Activated T-cell treated with anti-CD3 and anti-CD28 coated beads, Interleukin-2, amount 50 U/mL, for 4 hours (primary cell): ENCODE results near the gene ASTN1. TPM values are rescaled to one million over a fixed set of nuclear protein-coding genes. Genes with fewer than 3 reads are reported as not detected.

Experiments used
- ATAC-seq, 2 donors: fragments of 200-7000 bp; cut with Tn5 transposase; one replicate each; pipeline ENCODE4 v1.10.0; 2021
- DNase-seq: peaks from one replicate; pipeline ENCODE4 v3.0.0-alpha.2; 2020
- H3K27me3 Mint-ChIP-seq: one replicate; pipeline ENCODE4 v1.8.0; 2021; ENCODE audit warnings: low read depth, mixed read lengths
- H3K36me3 Mint-ChIP-seq: one replicate; pipeline ENCODE4 v1.8.0; 2022; ENCODE audit warnings: mixed read lengths; ENCODE audit not compliant: insufficient read depth
- H3K4me1 Mint-ChIP-seq: one replicate; pipeline ENCODE4 v1.8.0; 2021; ENCODE audit warnings: low read depth, mixed read lengths
- H3K4me3 Mint-ChIP-seq: one replicate; pipeline ENCODE4 v1.8.0; 2021; ENCODE audit warnings: mild to moderate bottlenecking, moderate library complexity, mixed read lengths
- H3K9me3 Mint-ChIP-seq: one replicate; pipeline ENCODE4 v1.8.0; 2021; ENCODE audit warnings: mixed read lengths
- total RNA-seq, 3 donors: library from RNA; stranded (reverse); gene quantifications; one replicate each; pipeline ENCODE4 v1.2.1, GENCODE V29; 2021

Gene ASTN1
- total RNA-seq, 3 donors from 2014 or later, result not detected

- Mint-ChIP-seq H3K4me1 (no peaks in the 10 kb centered on the region), H3K27me3 (peaks cover 11% of the 10 kb centered on the region), H3K36me3 (no peaks in the 10 kb centered on the region), H3K9me3 (peaks cover 4% of the 10 kb centered on the region), H3K4me3 (no peak overlapping the region)
- DNase-seq (no peak), ATAC-seq (no peak)
Measured at GRCh38 chr1:177174921-177175634, 10.6 kb upstream of the ASTN1 start.

DNA sequence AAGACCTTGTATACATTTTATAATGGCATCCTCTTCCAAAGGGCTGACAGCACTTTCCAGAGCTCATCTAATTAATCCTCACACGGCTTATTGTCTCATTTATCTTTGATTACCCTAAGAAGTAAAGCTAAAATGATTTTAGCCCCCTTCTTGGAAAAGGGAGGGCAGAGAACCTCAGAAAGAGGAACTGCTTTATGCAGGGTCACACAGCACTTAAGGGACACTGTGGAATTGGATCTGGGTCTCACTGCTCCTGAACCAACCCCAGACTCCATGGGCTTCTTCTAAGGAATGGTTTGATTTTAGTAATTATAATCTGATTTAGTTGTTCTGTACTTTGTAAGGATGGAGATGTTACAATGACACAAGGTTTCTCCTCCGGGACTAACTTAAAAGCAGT lies 9.5 kb upstream of the ASTN1 start:
- Mint-ChIP-seq H3K9me3 (peaks cover 4% of the 10 kb centered on the region), H3K36me3 (no peaks in the 10 kb centered on the region), H3K4me3 (no peak overlapping the region), H3K4me1 (no peaks in the 10 kb centered on the region), H3K27me3 (peaks cover 11% of the 10 kb centered on the region)
- DNase-seq (no peak), ATAC-seq (no peak)

DNA sequence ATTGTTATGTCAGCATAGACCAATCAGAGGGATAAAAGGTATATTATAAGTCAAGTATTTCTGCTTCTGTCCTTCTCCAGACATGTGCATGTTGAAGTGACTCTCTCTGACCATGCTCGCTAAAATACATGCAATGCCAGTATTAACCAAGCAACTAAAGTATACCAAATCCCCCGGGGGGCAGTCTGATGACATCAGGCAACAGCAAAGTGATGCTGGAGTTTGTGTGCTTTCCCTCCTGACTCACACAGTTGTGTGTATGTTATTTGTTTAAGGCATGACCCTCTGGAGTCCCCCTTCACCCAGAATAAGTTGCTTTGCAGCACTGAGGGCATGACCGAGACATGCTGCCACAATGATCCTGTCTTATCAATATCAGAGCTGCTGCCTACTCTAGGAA lies 8.4 kb upstream of the ASTN1 start:
- Mint-ChIP-seq H3K4me3 (no peak overlapping the region), H3K4me1 (no peaks in the 10 kb centered on the region), H3K9me3 (no peaks in the 10 kb centered on the region), H3K36me3 (no peaks in the 10 kb centered on the region), H3K27me3 (peaks cover 7% of the 10 kb centered on the region)
- ATAC-seq, result no peak
- no peak for DNase-seq

GRCh38 chr1:177172272-177172671 lies 7.8 kb upstream of the ASTN1 start:
- no peak for DNase-seq
- no peak for ATAC-seq
- Mint-ChIP-seq H3K27me3 (peaks cover 7% of the 10 kb centered on the region), H3K4me1 (no peaks in the 10 kb centered on the region), H3K36me3 (no peaks in the 10 kb centered on the region), H3K9me3 (no peaks in the 10 kb centered on the region), H3K4me3 (no peak overlapping the region)

DNA sequence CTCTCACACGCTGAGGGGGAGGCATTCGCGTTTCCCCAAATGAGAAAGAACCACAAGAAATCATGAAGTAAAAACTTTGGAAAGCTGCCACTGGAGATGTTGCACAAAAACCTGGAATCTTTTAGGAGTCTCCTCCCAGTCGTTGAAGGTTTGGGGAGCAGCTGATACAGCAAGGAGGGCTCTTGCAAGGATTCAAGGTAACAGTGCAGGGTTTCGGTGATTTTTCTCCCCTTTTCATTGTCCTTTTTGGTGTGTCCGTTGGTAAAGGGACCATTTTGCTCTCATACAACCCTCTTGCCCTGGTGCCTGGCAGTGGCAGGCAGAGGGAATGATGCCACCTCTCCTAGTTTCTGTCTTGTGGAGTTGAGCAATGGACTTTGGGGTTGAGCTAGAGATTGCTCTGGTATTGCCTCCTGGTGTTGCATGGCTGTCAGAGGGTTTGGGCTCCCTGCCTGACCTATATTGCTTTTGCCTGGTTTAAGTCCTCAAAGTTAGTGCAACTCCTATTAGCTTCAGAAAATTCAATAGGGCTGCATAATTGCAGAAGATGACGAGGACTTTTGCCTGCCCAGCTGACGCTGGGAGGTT lies 7.1 kb upstream of the ASTN1 start:
- ATAC-seq (no peak), DNase-seq (no peak)
- H3K36me3 Mint-ChIP-seq, result no peaks in the 10 kb centered on the region
- no peak overlapping the region for H3K4me3 Mint-ChIP-seq
- no peaks in the 10 kb centered on the region for H3K9me3 Mint-ChIP-seq
- H3K4me1 Mint-ChIP-seq, result no peaks in the 10 kb centered on the region
- peaks cover 7% of the 10 kb centered on the region for H3K27me3 Mint-ChIP-seq

GRCh38 chr1:177170756-177171535 lies 6.4 kb upstream of the ASTN1 start, which contains the start of gene BRINP2:
TSS of gene BRINP2 (plus strand) at chr1:177170958. CDS start at chr1:177229877, 58,919 bp downstream.
- ATAC-seq (peak; percentile 38 to 43), DNase-seq (no peak)
- no peaks in the 10 kb centered on the region for H3K9me3 Mint-ChIP-seq
- peaks cover 7% of the 10 kb centered on the region for H3K27me3 Mint-ChIP-seq
- H3K4me1 Mint-ChIP-seq, result no peaks in the 10 kb centered on the region
- no peaks in the 10 kb centered on the region for H3K36me3 Mint-ChIP-seq
- no peak within 1 kb of the TSS for H3K4me3 Mint-ChIP-seq

DNA sequence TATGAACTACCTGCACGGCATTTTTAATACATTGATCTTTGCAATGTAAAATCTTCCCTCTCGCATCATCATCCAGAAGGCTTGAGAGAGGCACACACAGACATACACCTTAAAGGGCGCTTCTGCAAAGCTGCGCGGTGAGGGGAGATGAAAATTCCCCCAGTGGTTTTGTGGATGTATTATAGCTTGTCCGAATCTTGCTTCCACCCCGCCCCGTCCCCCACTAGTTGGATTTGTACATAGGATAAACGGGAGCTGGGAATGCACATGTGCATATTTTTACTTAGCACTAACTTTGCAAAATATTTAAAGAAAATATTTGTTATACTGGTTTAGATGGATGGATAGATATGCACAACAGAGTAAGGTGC lies 542 bp upstream of the ASTN1 start:
- ATAC-seq, result no peak
- H3K9me3 Mint-ChIP-seq, result no peaks in the 10 kb centered on the region
- no peak for DNase-seq
- H3K27me3 Mint-ChIP-seq, result peaks cover 19% of the 10 kb centered on the region
- no peaks in the 10 kb centered on the region for H3K36me3 Mint-ChIP-seq
- H3K4me1 Mint-ChIP-seq, result peaks cover 3% of the 10 kb centered on the region
- no peak overlapping the region for H3K4me3 Mint-ChIP-seq

- Mint-ChIP-seq H3K4me1 (peaks cover 3% of the 10 kb centered on the region), H3K4me3 (no peak overlapping the region), H3K27me3 (peaks cover 19% of the 10 kb centered on the region), H3K9me3 (no peaks in the 10 kb centered on the region), H3K36me3 (no peaks in the 10 kb centered on the region)
- ATAC-seq, result no peak
- DNase-seq, result no peak
Measured at GRCh38 chr1:177163844-177164379, 600 bp downstream of the ASTN1 start.

- ATAC-seq (no peak), DNase-seq (no peak)
- H3K4me3 Mint-ChIP-seq, result no peak overlapping the region
- no peaks in the 10 kb centered on the region for H3K36me3 Mint-ChIP-seq
- no peaks in the 10 kb centered on the region for H3K9me3 Mint-ChIP-seq
- peaks cover 19% of the 10 kb centered on the region for H3K27me3 Mint-ChIP-seq
- peaks cover 3% of the 10 kb centered on the region for H3K4me1 Mint-ChIP-seq
Measured at GRCh38 chr1:177162243-177162642, 2.3 kb downstream of the ASTN1 start.

DNA sequence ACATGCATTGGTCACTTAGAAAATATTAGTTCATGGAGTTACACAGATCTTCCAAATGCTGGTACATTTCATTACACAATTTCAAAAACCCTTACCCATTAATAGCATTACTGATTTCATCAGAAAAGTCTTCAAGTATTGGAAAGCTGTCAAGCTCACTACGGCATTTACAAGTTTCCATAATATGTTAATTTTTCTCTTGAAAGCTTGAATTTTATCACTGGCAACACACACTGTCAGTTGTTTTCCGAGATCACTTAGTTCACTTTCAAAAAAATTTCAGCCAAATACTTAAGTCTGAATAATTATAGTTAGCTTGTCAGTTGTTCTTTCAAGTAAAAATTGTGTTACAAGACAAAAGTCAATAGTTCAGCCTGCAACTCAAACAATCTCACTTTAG lies 18.0 kb downstream of the ASTN1 start:
- no peaks in the 10 kb centered on the region for H3K9me3 Mint-ChIP-seq
- H3K27me3 Mint-ChIP-seq, result no peaks in the 10 kb centered on the region
- no peak for ATAC-seq
- DNase-seq, result no peak
- H3K4me1 Mint-ChIP-seq, result no peaks in the 10 kb centered on the region
- no peak overlapping the region for H3K4me3 Mint-ChIP-seq
- no peaks in the 10 kb centered on the region for H3K36me3 Mint-ChIP-seq

- Mint-ChIP-seq H3K27me3 (no peaks in the 10 kb centered on the region), H3K9me3 (no peaks in the 10 kb centered on the region), H3K4me3 (no peak overlapping the region), H3K36me3 (no peaks in the 10 kb centered on the region), H3K4me1 (no peaks in the 10 kb centered on the region)
- DNase-seq (no peak), ATAC-seq (no peak)
Measured at GRCh38 chr1:177145106-177146070, 19.1 kb downstream of the ASTN1 start.

DNA sequence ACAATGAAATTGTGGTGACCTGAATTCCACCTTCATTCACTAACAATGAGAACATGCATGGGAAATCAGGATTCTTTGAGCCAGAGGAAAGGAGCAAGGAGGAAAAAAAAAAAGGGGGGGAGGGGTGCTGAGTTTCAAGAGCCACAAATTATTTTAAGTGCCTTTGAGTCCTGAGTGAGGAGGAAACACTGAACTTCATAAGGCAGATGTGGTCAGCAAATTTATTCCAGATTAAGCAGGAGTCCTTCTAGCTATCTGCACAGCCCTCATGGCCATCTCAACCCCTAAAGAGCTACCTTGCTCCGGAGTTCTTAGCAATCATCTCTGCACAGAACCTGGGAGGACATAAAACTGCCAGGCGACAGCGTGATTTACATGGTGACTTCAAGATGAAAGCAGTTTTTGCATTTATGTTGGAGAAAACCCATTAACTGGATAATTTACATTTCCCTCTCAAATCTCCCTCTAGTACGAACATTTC lies 21.7 kb downstream of the ASTN1 start:
- no peaks in the 10 kb centered on the region for H3K36me3 Mint-ChIP-seq
- peaks cover 6% of the 10 kb centered on the region for H3K9me3 Mint-ChIP-seq
- ATAC-seq, result no peak
- no peaks in the 10 kb centered on the region for H3K27me3 Mint-ChIP-seq
- no peak for DNase-seq
- H3K4me1 Mint-ChIP-seq, result no peaks in the 10 kb centered on the region
- H3K4me3 Mint-ChIP-seq, result no peak overlapping the region

DNA sequence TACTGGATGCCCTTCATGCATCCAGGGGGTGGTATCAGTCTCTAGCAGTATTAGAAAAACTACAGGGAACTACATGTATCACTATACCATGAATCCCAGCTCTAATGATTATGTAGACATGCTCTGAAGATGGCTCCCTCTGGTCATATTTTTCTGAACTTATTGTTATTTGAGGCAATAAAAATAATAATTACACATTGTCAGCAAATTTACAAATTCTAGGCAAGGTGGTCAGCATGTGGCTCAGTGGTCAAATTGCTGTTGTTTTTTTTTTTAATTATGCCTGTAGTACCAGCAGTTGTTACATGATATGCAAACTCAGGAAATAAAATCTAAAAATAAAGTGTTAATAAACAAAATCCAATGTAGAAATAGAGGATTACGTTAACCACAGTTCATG lies 22.5 kb downstream of the ASTN1 start:
- DNase-seq, result no peak
- H3K36me3 Mint-ChIP-seq, result no peaks in the 10 kb centered on the region
- H3K4me3 Mint-ChIP-seq, result no peak overlapping the region
- no peak for ATAC-seq
- H3K4me1 Mint-ChIP-seq, result no peaks in the 10 kb centered on the region
- peaks cover 6% of the 10 kb centered on the region for H3K9me3 Mint-ChIP-seq
- no peaks in the 10 kb centered on the region for H3K27me3 Mint-ChIP-seq

GRCh38 chr1:177138347-177138746 lies 26.2 kb downstream of the ASTN1 start:
- H3K36me3 Mint-ChIP-seq, result no peaks in the 10 kb centered on the region
- ATAC-seq (no peak), DNase-seq (no peak)
- no peaks in the 10 kb centered on the region for H3K4me1 Mint-ChIP-seq
- H3K9me3 Mint-ChIP-seq, result peaks cover 6% of the 10 kb centered on the region
- H3K27me3 Mint-ChIP-seq, result no peaks in the 10 kb centered on the region
- H3K4me3 Mint-ChIP-seq, result no peak overlapping the region
